HG03097 (cell line): Measurements from ENCODE around the gene PRKCQ.
A peak's percentile ranks its signal among the peaks of the same experiment; 100 is the strongest.

Experiments
- ATAC-seq: cut with Tn5 transposase; IDR thresholded peaks from one replicate; pipeline ENCODE4 v1.9.1; 2021; ENCODE audit not compliant: unreplicated experiment, low FRiP score

PRKCQ gene

GRCh38 chr10:6579904-6580278 lies at the start of gene PRKCQ:
Gene PRKCQ (minus strand): TSS chr10:6580276. CDS start chr10:6515135, 65,141 bp downstream.
- ATAC-seq = peak; percentile 24

- no peak for ATAC-seq
These were observed 45.4 kb upstream of the PRKCQ start for GRCh38 chr10:6625428-6625827.

DNA sequence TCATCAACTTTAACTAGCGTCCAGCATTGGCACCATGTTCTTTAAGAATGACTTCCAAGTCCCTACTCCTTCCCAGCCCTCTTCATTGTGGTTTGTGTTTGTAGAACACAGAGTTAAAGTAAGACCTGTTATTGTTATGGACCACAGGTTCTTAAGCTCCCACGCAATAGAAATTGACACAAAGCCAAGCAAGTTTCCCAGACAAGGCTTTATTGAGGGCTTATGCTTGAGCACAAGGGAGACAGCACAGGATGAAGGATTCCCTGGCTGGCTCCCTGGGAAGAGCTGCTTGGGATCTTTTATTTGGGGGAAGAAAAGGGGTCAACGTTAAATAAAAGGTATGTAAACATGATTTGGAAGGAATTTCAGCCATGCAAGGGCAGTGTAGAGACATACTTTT lies 44.3 kb upstream of the PRKCQ start:
- ATAC-seq = no peak

DNA sequence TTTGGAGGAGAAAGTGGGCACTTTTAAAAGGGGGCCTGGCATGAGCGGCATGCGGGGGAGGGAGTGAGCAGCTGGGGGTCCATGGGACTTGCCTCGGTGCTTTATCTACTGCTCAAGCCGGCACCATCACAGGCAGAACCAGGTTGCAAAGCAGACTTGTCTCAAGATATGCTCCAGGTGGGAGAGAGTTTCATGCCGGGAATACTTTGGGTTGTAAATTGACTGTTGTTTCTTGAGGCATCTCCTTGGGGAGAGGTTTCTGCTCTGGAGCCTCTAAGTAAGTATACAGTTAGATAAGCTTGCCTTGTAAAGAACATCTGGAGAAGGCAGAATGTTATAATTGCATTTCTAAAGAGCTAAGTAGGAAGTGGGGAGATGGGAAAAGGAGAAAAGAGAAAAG lies 42.8 kb upstream of the PRKCQ start:
- no peak for ATAC-seq

GRCh38 chr10:6621536-6621935 lies 41.5 kb upstream of the PRKCQ start:
- ATAC-seq = no peak

DNA sequence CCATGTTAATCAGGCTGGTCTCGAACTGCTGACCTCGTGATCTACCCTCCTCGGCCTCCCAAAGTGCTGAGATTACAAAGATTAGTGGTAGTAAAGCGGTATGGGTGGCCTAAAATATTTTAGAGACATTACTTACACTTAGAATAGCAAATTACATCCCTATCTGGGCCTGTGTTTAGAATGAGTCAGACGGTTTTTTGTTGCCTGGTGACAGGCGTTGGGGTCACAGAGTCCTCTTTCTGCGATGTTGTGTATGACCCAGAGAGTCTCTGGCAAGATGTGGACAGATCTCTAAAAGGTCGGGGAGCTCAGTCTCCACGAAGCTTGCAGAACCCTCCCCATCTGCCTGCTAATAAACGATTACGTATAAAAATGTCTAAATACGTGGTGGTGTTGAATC lies 39.6 kb upstream of the PRKCQ start:
- no peak for ATAC-seq

GRCh38 chr10:6618340-6618739 lies 38.3 kb upstream of the PRKCQ start:
- no peak for ATAC-seq

- ATAC-seq = no peak
These were observed 37.4 kb upstream of the PRKCQ start for GRCh38 chr10:6617309-6618076.

DNA sequence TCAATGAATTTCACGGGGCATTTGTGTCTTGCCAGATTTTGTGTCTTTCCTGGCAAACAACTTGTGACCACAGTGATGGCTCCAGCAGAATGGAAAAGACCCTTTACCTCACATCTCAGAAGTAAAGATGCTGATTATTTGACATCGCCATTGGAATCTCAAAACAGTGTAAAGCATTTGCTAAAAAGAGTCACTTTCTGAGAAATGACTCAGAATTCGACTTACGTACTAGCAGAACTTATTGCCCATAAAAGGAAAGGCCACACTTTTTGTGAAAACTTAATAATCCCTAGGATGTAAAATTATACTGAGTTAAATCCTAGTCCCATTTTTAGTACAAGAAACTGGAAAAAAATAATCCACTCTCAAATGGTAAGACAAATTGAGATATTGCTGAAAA lies 35.9 kb upstream of the PRKCQ start:
- ATAC-seq = no peak

- ATAC-seq = no peak
These were observed 32.3 kb upstream of the PRKCQ start for GRCh38 chr10:6612371-6612770.

- no peak for ATAC-seq
These were observed 30.6 kb upstream of the PRKCQ start for GRCh38 chr10:6610647-6611046.

DNA sequence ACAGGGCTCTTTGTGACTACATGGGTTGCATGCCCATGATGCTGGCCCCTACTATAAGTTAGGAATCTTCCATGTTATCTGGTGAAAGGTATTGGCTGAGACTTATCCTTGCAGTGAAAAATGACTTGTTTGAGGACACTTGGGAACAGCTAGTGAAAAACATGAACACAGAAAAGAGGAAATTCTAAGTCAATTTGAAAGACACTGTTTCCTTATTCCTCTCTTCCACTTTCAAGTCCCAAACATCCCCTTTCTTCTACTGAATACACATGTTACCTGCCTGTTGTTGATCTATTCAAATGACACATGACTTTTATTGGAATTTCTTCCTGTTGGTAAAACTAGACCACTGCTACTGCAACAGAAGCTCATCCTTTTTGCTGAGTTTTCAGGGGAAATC lies 29.5 kb upstream of the PRKCQ start:
- ATAC-seq = no peak

DNA sequence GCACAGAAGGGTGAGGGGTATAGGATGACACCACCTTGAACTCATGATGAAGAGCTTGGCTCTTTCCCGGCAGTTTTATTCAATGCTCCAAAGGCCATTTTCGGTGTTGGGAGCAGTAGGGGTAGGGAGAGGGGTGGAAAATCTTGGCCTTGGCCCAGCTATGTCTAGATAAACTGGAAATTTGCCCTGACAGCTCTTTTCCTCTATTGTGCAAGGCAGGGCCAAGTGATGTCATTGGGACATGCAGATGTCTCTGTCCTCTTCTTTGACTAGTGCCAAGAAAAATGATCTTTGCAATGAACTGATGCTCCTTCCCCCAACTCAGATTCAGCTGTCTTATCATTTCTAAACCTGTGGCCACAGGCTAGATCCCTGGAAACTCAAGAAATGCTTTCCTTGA lies 27.7 kb upstream of the PRKCQ start:
- ATAC-seq = no peak

- no peak for ATAC-seq
These were observed 27.1 kb upstream of the PRKCQ start for GRCh38 chr10:6607182-6607581.

GRCh38 chr10:6603142-6604125 lies 23.4 kb upstream of the PRKCQ start:
- ATAC-seq = no peak

- ATAC-seq = no peak
These were observed 22.6 kb upstream of the PRKCQ start for GRCh38 chr10:6602700-6603084.

- no peak for ATAC-seq
These were observed 22.1 kb upstream of the PRKCQ start for GRCh38 chr10:6602026-6602699.

DNA sequence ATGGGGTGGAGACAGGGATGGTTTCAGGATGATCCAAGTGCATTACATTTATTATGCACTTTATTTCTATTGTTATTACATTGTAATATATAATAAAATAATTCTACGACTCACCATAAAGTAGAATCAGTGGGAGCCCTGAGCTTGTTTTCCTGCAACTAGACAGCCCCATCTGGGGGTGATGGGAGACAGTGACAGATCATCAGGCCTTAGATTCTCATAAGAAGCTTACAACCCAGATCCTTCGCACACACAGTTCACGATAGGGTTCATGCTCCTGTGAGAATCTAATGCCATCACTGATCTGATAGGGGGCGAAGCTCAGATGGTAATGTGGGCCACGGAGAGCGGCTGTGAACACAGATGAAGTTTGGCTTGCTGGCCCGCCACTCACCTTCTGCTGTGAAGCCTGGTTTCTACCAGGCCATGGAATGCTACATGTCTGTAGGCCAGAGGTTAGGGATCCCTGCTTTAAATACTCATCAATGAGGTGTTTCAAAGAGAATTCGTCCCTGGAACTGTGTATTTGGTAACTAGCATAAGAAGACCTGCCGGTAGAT lies 21.2 kb upstream of the PRKCQ start:
- ATAC-seq = no peak

- no peak for ATAC-seq
These were observed 20.3 kb upstream of the PRKCQ start for GRCh38 chr10:6600224-6600987.

- no peak for ATAC-seq
These were observed 18.6 kb upstream of the PRKCQ start for GRCh38 chr10:6598679-6599078.
